HepG2 (cell line): Measurements from ENCODE around the gene CAMK4. TPM values are rescaled to one million over a fixed set of nuclear protein-coding genes. Genes with fewer than 3 reads are reported as not detected.

ENCODE experiments used
- ATAC-seq: fragments of 200-7000 bp; cut with Tn5 transposase; 3 replicates; pipeline ENCODE4 v1.9.1; 2020; ENCODE audit warnings: mild to moderate bottlenecking, moderate library complexity
- BruUV-seq: library from RNA; stranded (reverse); fragments of 400-500 nt; replicated peaks from 2 replicates; lab custom pipeline; 2021; lab: Mats Ljungman, UMichigan
- CTCF ChIA-PET: fragments of 300-600 bp; formaldehyde crosslinking; extraction: SDS; loops from one replicate; lab custom pipeline; 2021; ENCODE audit warnings: low total read pairs, inconsistent platforms, low intra/inter-chr PET ratio; lab: Yijun Ruan, JAX
- POLR2A ChIA-PET: fragments of 350-600 bp; sonication (Branson Sonifier 250); formaldehyde crosslinking; loops from one replicate; lab custom pipeline; 2020; ENCODE audit warnings: antibody characterized with exemption, inconsistent platforms; lab: Yijun Ruan, JAX
- DNase-seq: peaks from one replicate; pipeline ENCODE4 v3.0.0-alpha.2; 2015; ENCODE audit warnings: low spot score
- FAIRE-seq: peaks from 3 replicates; lab custom pipeline; 2011; peaks lifted over from hg19 to GRCh38; lab: Jason Lieb, UNC
- H2AFZ ChIP-seq: one replicate; pipeline ENCODE4 v1.6.1; 2011; ENCODE audit warnings: low read length, inconsistent platforms
- H3K27ac ChIP-seq: fragments of 300-600 bp; 3 replicates; pipeline ENCODE4 v1.8.0; 2011; ENCODE audit warnings: mixed run types, mild to moderate bottlenecking, mixed read lengths, low read length, inconsistent platforms; ENCODE audit not compliant: insufficient read depth; ENCODE audit errors: extremely low read length
- H3K27me3 ChIP-seq, 2 experiments: fragments of 200-600 bp in 1 of 2; 2 replicates in 1 of 2; 3 replicates in 1 of 2; pipeline versions ENCODE4 v1.6.0 to v1.8.0; 2011; ENCODE audit warnings: low read length in 2 of 2, mild to moderate bottlenecking in 2 of 2, moderate library complexity in 2 of 2, inconsistent platforms in 1 of 2; ENCODE audit not compliant: insufficient read depth in 2 of 2, control insufficient read depth in 1 of 2
- H3K36me3 ChIP-seq, 2 experiments: fragments of 200-600 bp in 1 of 2; replicated peaks in 1 of 2; 2 replicates in 1 of 2; 3 replicates in 1 of 2; pipeline versions ENCODE4 v1.5.1 to v1.8.0; 2011; ENCODE audit warnings: low read length in 2 of 2, inconsistent platforms in 1 of 2; ENCODE audit not compliant: insufficient read depth in 2 of 2, control insufficient read depth in 1 of 2
- H3K4me1 ChIP-seq: 2 replicates; pipeline ENCODE4 v1.5.1; 2012; ENCODE audit warnings: low read length, inconsistent platforms; ENCODE audit not compliant: insufficient read depth
- H3K4me2 ChIP-seq: 2 replicates; pipeline ENCODE4 v1.6.0; 2011; ENCODE audit warnings: low read depth, low read length, inconsistent platforms
- H3K4me3 ChIP-seq, 3 experiments: fragments of 200-600 bp in 1 of 3; sonication (generic), shearing (Covaris generic) in 1 of 3; replicated peaks in 1 of 3; 2 replicates each; pipeline ENCODE4 v1.5.1; 2011 to 2016; ENCODE audit warnings: low read length in 3 of 3, inconsistent platforms in 2 of 3, low read depth in 2 of 3, mild to moderate bottlenecking in 2 of 3, control low read depth in 1 of 3, mixed read lengths in 1 of 3; ENCODE audit not compliant: insufficient read depth in 1 of 3
- H3K79me2 ChIP-seq: one replicate; pipeline ENCODE4 v1.6.1; 2011; ENCODE audit warnings: low read length, inconsistent platforms; ENCODE audit not compliant: insufficient read depth
- H3K9ac ChIP-seq: 2 replicates; pipeline ENCODE4 v1.6.0; 2011; ENCODE audit warnings: mild to moderate bottlenecking, low read depth, low read length, inconsistent platforms; ENCODE audit not compliant: insufficient read depth
- H3K9me3 ChIP-seq: 2 replicates; pipeline ENCODE4 v1.5.1; 2012; ENCODE audit warnings: mild to moderate bottlenecking, low read length
- H4K20me1 ChIP-seq: 2 replicates; pipeline ENCODE4 v1.6.0; 2011; ENCODE audit warnings: inconsistent platforms, mild to moderate bottlenecking, low read length, moderate library complexity; ENCODE audit not compliant: insufficient read depth
- ELF4 ChIP-seq: sonication (generic); formaldehyde crosslinking; IDR thresholded peaks from 2 replicates; pipeline ENCODE4 v1.5.0; 2020; ENCODE audit warnings: missing genetic modification reagents, mild to moderate bottlenecking, moderate library complexity, borderline replicate concordance
- GLI4 ChIP-seq: sonication (generic); formaldehyde crosslinking; IDR thresholded peaks from 2 replicates; pipeline ENCODE4 v1.5.1; 2020; ENCODE audit warnings: missing genetic modification reagents, mild to moderate bottlenecking, moderate library complexity, borderline replicate concordance
- HIC2 ChIP-seq: sonication (generic); formaldehyde crosslinking; IDR thresholded peaks from 2 replicates; pipeline ENCODE4 v1.9.0; 2022; ENCODE audit warnings: low read depth, missing genetic modification reagents
- KDM3A ChIP-seq: IDR thresholded peaks from 2 replicates; pipeline ENCODE4 v1.6.1; 2018; ENCODE audit warnings: low read depth, missing compliant biosample characterization
- LBX2 ChIP-seq: sonication (generic); formaldehyde crosslinking; IDR thresholded peaks from 2 replicates; pipeline ENCODE4 v1.5.0; 2020; ENCODE audit warnings: missing genetic modification reagents, mild to moderate bottlenecking, borderline replicate concordance
- PAF1 ChIP-seq: IDR thresholded peaks from 2 replicates; pipeline ENCODE4 v1.6.1; 2016; ENCODE audit warnings: missing genetic modification reagents, missing compliant biosample characterization
- SIN3A ChIP-seq: IDR thresholded peaks from 2 replicates; pipeline ENCODE4 v1.6.1; 2011; ENCODE audit warnings: low read depth, mild to moderate bottlenecking, control low read depth, low read length, borderline replicate concordance
- SMARCE1 ChIP-seq: fragments of 450-650 bp; IDR thresholded peaks from 2 replicates; pipeline ENCODE4 v1.6.1; 2017; ENCODE audit warnings: borderline replicate concordance
- SMC3 ChIP-seq: IDR thresholded peaks from 2 replicates; pipeline ENCODE4 v1.6.1; 2011; ENCODE audit warnings: low read length, improper control_type of control experiment
- U2AF1 ChIP-seq: fragments of 200-400 bp; formaldehyde crosslinking; optimal IDR thresholded peaks from 2 replicates; pipeline ENCODE3; 2017; ENCODE audit warnings: mild to moderate bottlenecking, low read depth, low read length
- ZFP36L2 ChIP-seq: sonication (generic); formaldehyde crosslinking; IDR thresholded peaks from 2 replicates; pipeline ENCODE4 v1.4.0; 2020; ENCODE audit warnings: missing genetic modification reagents
- ZNF337 ChIP-seq: sonication (generic); formaldehyde crosslinking; IDR thresholded peaks from 2 replicates; pipeline ENCODE4 v1.5.1; 2020; ENCODE audit warnings: missing genetic modification reagents, low read depth, mild to moderate bottlenecking, borderline replicate concordance
- ZNF33A ChIP-seq: sonication (generic); formaldehyde crosslinking; IDR thresholded peaks from 2 replicates; pipeline ENCODE4 v1.5.1; 2020; ENCODE audit warnings: missing genetic modification reagents, mild to moderate bottlenecking, moderate library complexity, borderline replicate concordance
- ZNF629 ChIP-seq: sonication (generic); formaldehyde crosslinking; conservative IDR thresholded peaks from 2 replicates; pipeline ENCODE4 v1.5.0; 2020; ENCODE audit warnings: missing genetic modification reagents
- ZNF724P ChIP-seq: sonication (generic); formaldehyde crosslinking; IDR thresholded peaks from 2 replicates; pipeline ENCODE4 v1.8.0; 2022; ENCODE audit warnings: missing genetic modification reagents, borderline replicate concordance
- WGBS: methylation state at CpG from one replicate; pipeline ENCODE4 v1.1.6; 2017; ENCODE audit warnings: low lambda C conversion rate; 5-methylcytosine and 5-hydroxymethylcytosine counted together
- in situ Hi-C: cut with HindIII; loops from 2 replicates; pipeline ENCODE4 v1.10.0; 2017; ENCODE audit warnings: low pct_unique_long_range_greater_than_20kb; ENCODE audit not compliant: extremely low pct_ligation_motif_present
- intact Hi-C: fragments of 100-400 bp; cut with micrococcal nuclease; formaldehyde crosslinking; loops from one replicate; pipeline ENCODE4 v1.10.0; 2022; ENCODE audit not compliant: unreplicated experiment
- polyA plus RNA-seq, 8 experiments: library from polyadenylated mRNA; depleted of rRNA in 3 of 8; stranded (reverse) in 7 of 8; unstranded in 1 of 8; fragments of >200 nt; fragmentation: Illumina TruSeq in 4 of 8; extraction: Trizol in 4 of 8; gene quantifications; 2 replicates each; pipeline versions ENCODE4 v1.2.1 to v1.2.3, GENCODE V29; 2011 to 2016; ENCODE audit warnings: low read depth in 4 of 8, missing spikeins in 1 of 8, mixed read lengths in 1 of 8; ENCODE audit not compliant: insufficient read depth in 1 of 8
- total RNA-seq, 5 experiments: library from RNA; depleted of rRNA; stranded (reverse); fragments of >200 nt; fragmentation: Illumina TruSeq; extraction: Trizol; gene quantifications; 2 replicates each; pipeline ENCODE4 v1.2.3, GENCODE V29; 2016; ENCODE audit warnings: low read depth in 1 of 5
- TF ChIP-seq, protein P1 (sequence below): IDR thresholded peaks from 2 replicates; pipeline ENCODE4 v1.6.1; 2012; ENCODE audit warnings: low read length, improper control_type of control experiment

CAMK4 gene
- total and polyA plus RNA-seq, 2 of the 13 experiments (the other 11 are each of a cell fraction or from before 2014, with no cell fraction given), result not detected

DNA sequence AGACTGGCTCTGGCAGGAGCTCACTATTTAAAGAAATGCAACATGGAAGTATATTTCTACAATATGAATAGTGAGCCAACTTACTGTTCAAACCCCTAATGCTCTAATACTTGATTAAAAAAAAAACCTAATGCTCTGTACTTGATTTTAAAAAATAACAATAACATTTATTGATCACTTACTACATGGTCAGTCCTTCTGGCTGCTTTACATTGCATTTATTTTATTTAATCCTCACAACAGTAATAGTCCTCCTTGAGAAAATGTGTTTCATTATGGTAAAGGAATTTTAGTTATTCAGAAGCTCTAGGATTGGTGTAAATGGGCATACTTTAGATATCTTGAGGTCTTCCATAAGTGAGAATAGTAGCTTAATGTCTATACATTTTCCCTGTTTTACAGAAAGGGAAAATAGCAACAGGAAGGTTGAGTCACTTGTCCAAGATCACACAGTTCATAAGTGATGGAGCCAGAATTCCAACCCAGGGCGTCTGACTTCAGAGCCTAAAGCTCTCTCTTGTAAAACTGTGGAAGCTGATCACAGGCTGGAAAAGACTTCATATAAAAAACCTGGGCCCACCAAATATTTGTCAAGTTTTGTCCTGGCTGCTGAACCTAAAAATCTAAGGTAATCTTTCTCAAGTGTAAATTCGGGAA is 287.1 kb downstream of the CAMK4 start (continued):
- TF ChIP-seq, protein P1, sequence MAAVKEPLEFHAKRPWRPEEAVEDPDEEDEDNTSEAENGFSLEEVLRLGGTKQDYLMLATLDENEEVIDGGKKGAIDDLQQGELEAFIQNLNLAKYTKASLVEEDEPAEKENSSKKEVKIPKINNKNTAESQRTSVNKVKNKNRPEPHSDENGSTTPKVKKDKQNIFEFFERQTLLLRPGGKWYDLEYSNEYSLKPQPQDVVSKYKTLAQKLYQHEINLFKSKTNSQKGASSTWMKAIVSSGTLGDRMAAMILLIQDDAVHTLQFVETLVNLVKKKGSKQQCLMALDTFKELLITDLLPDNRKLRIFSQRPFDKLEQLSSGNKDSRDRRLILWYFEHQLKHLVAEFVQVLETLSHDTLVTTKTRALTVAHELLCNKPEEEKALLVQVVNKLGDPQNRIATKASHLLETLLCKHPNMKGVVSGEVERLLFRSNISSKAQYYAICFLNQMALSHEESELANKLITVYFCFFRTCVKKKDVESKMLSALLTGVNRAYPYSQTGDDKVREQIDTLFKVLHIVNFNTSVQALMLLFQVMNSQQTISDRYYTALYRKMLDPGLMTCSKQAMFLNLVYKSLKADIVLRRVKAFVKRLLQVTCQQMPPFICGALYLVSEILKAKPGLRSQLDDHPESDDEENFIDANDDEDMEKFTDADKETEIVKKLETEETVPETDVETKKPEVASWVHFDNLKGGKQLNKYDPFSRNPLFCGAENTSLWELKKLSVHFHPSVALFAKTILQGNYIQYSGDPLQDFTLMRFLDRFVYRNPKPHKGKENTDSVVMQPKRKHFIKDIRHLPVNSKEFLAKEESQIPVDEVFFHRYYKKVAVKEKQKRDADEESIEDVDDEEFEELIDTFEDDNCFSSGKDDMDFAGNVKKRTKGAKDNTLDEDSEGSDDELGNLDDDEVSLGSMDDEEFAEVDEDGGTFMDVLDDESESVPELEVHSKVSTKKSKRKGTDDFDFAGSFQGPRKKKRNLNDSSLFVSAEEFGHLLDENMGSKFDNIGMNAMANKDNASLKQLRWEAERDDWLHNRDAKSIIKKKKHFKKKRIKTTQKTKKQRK, result no peak
- no peak for TF ChIP-seq SMARCE1
- TF ChIP-seq, all 625 proteins: peak for 2

DNA sequence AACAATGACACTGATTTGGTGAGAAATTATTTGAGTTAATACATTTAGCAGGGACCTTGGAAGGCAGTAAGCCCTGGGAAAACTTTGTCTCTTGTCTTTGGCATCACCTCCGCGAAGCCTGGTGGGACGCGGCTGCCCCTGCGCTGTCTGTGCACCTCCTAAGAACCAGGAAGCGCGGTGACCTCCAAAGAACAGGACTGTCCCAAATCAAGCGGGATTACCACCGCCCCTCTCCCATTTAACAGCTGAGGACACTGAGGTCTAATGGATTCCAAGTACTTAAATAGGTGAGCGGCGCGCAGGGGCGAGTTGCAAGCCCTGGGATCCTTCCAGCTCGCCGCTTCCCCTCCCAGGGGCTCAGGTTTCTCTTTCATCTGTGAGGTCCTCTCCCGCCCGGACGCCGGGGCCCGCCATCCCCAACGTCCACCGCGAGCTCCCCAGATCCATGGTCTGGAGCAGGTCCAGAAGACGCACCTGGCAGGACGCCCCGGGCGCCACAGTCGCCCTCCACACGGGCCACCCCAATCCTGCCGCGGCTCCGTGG is 287.7 kb downstream of the CAMK4 start:
- intact Hi-C loops, result loop anchor here (5.0 kb wide), 3 partner anchors 230 to 650 kb away; partner anchors contain the start of gene NREP
- Histone ChIP-seq H3K4me2 (peak overlapping the region; percentile 90), H3K36me3 (no peaks in the 10 kb centered on the region), H3K9me3 (no peaks in the 10 kb centered on the region), H4K20me1 (peaks cover 20% of the 10 kb centered on the region), H3K27me3 (no peaks in the 10 kb centered on the region; a peak in 1 of 5 replicates), H3K27ac (peak overlapping the region; percentile 97), H3K79me2 (peaks cover 54% of the 10 kb centered on the region), H3K9ac (peak overlapping the region; percentile 92), H3K4me1 (peaks cover 48% of the 10 kb centered on the region), H3K4me3 (peak overlapping the region; percentile 89 to 97 (median 96)), H2AFZ (peak overlapping the region; percentile 39)
- no peak for FAIRE-seq
- DNase-seq, result peak; percentile 18
- ATAC-seq, result peak; percentile 62
- 0% methylated on average over 13 of the region's 32 CpGs for WGBS
- in situ Hi-C loops, result no loop called here
- BruUV-seq, result no TSS peak
- ChIA-PET POLR2A (interaction anchor here (0.9 kb wide), 1 partner anchor 649 kb away, joined by 8 read pairs; no protein-coding TSS in a partner anchor), CTCF (no interaction called here)
- TF ChIP-seq ZNF629 (CRISPR knock-in tag) (peak; percentile 94), ZNF724P (no peak), ZNF33A (CRISPR knock-in tag) (0 out of 2 replicates have a peak, but pooled peaks have one; percentile 5), SMC3 (no peak), LBX2 (no peak), U2AF1 (no peak), KDM3A (CRISPR knock-in tag) (no peak), HIC2 (CRISPR knock-in tag) (no peak), GLI4 (0 out of 2 replicates have a peak, but pooled peaks have one; percentile 20), ZNF337 (0 out of 2 replicates have a peak, but pooled peaks have one; percentile 13), PAF1 (CRISPR knock-in tag) (no peak), SIN3A (0 out of 2 replicates have a peak, but pooled peaks have one; percentile 2), ELF4 (CRISPR knock-in tag) (0 out of 2 replicates have a peak, but pooled peaks have one; percentile 65), ZFP36L2 (CRISPR knock-in tag) (0 out of 2 replicates have a peak, but pooled peaks have one; percentile 32)
